ENCODE data around the gene MET.

MET gene

GRCh38 chr7:116673457-116673865, 1.5 kb downstream of the MET start:
- Mint-ChIP-seq H3K36me3 (ENCODE audit: low read depth) (no peaks in the 10 kb centered on the region), H3K27ac (no peak overlapping the region), H3K4me1 (ENCODE audit: low read depth) (peaks cover 3% of the 10 kb centered on the region), H3K4me3 (no peak overlapping the region), H3K27me3 (ENCODE audit: low read depth) (peaks cover 76% of the 10 kb centered on the region), H3K9me3 (no peaks in the 10 kb centered on the region)
- DNase-seq (ENCODE audit: low spot score), result no peak

- H3K27me3 Mint-ChIP-seq (ENCODE audit: low read depth), result peaks cover 67% of the 10 kb centered on the region
- no peaks in the 10 kb centered on the region for H3K9me3 Mint-ChIP-seq
- peaks cover 5% of the 10 kb centered on the region for H3K4me1 Mint-ChIP-seq (ENCODE audit: low read depth)
- DNase-seq (ENCODE audit: low spot score), result no peak
- H3K4me3 Mint-ChIP-seq, result no peak overlapping the region
- H3K27ac Mint-ChIP-seq, result no peak overlapping the region
- H3K36me3 Mint-ChIP-seq (ENCODE audit: low read depth), result no peaks in the 10 kb centered on the region
Measured at GRCh38 chr7:116674508-116675173, 2.6 kb downstream of the MET start.

- H3K9me3 Mint-ChIP-seq, result no peaks in the 10 kb centered on the region
- no peaks in the 10 kb centered on the region for H3K36me3 Mint-ChIP-seq (ENCODE audit: low read depth)
- H3K27me3 Mint-ChIP-seq (ENCODE audit: low read depth), result peaks cover 58% of the 10 kb centered on the region
- peaks cover 5% of the 10 kb centered on the region for H3K4me1 Mint-ChIP-seq (ENCODE audit: low read depth)
- no peak overlapping the region for H3K27ac Mint-ChIP-seq
- no peak overlapping the region for H3K4me3 Mint-ChIP-seq
- no peak for DNase-seq (ENCODE audit: low spot score)
Measured at GRCh38 chr7:116675812-116676355, 3.9 kb downstream of the MET start.

- no peak overlapping the region for H3K27ac Mint-ChIP-seq
- no peak overlapping the region for H3K4me3 Mint-ChIP-seq
- no peaks in the 10 kb centered on the region for H3K9me3 Mint-ChIP-seq
- DNase-seq (ENCODE audit: low spot score), result no peak
- peaks cover 2% of the 10 kb centered on the region for H3K4me1 Mint-ChIP-seq (ENCODE audit: low read depth)
- H3K36me3 Mint-ChIP-seq (ENCODE audit: low read depth), result no peaks in the 10 kb centered on the region
- peaks cover 45% of the 10 kb centered on the region for H3K27me3 Mint-ChIP-seq (ENCODE audit: low read depth)
Measured at GRCh38 chr7:116678780-116679179, 6.8 kb downstream of the MET start.

- peaks cover 42% of the 10 kb centered on the region for H3K27me3 Mint-ChIP-seq (ENCODE audit: low read depth)
- no peak overlapping the region for H3K27ac Mint-ChIP-seq
- no peak for DNase-seq (ENCODE audit: low spot score)
Measured at GRCh38 chr7:116679500-116679899, 7.5 kb downstream of the MET start.

GRCh38 chr7:116683786-116684185, 11.8 kb downstream of the MET start:
- Mint-ChIP-seq H3K27me3 (ENCODE audit: low read depth) (peaks cover 20% of the 10 kb centered on the region), H3K36me3 (ENCODE audit: low read depth) (no peaks in the 10 kb centered on the region), H3K4me1 (ENCODE audit: low read depth) (peaks cover 2% of the 10 kb centered on the region), H3K4me3 (no peak overlapping the region), H3K27ac (no peak overlapping the region), H3K9me3 (no peaks in the 10 kb centered on the region)
- DNase-seq (ENCODE audit: low spot score), result no peak

More at GRCh38 chr7:116679500-116679899, 7.5 kb downstream of the MET start:
- Mint-ChIP-seq H3K4me3 (no peak overlapping the region), H3K36me3 (ENCODE audit: low read depth) (no peaks in the 10 kb centered on the region), H3K9me3 (no peaks in the 10 kb centered on the region), H3K4me1 (ENCODE audit: low read depth) (peaks cover 2% of the 10 kb centered on the region)

GRCh38 chr7:116686033-116686432, 14.0 kb downstream of the MET start:
- Mint-ChIP-seq H3K27me3 (ENCODE audit: low read depth) (peaks cover 20% of the 10 kb centered on the region), H3K9me3 (no peaks in the 10 kb centered on the region), H3K36me3 (ENCODE audit: low read depth) (no peaks in the 10 kb centered on the region), H3K4me3 (no peak overlapping the region), H3K4me1 (ENCODE audit: low read depth) (no peaks in the 10 kb centered on the region), H3K27ac (no peak overlapping the region)
- DNase-seq (ENCODE audit: low spot score), result no peak

- Mint-ChIP-seq H3K27me3 (ENCODE audit: low read depth) (peaks cover 20% of the 10 kb centered on the region), H3K4me1 (ENCODE audit: low read depth) (no peaks in the 10 kb centered on the region), H3K36me3 (ENCODE audit: low read depth) (no peaks in the 10 kb centered on the region), H3K9me3 (no peaks in the 10 kb centered on the region), H3K27ac (no peak overlapping the region), H3K4me3 (no peak overlapping the region)
- no peak for DNase-seq (ENCODE audit: low spot score)
Measured at GRCh38 chr7:116686812-116687419, 14.9 kb downstream of the MET start.

- H3K36me3 Mint-ChIP-seq (ENCODE audit: low read depth), result no peaks in the 10 kb centered on the region
- DNase-seq (ENCODE audit: low spot score), result no peak
- no peak overlapping the region for H3K27ac Mint-ChIP-seq
- H3K4me3 Mint-ChIP-seq, result no peak overlapping the region
- no peaks in the 10 kb centered on the region for H3K9me3 Mint-ChIP-seq
- H3K27me3 Mint-ChIP-seq (ENCODE audit: low read depth), result peaks cover 17% of the 10 kb centered on the region
- no peaks in the 10 kb centered on the region for H3K4me1 Mint-ChIP-seq (ENCODE audit: low read depth)
Measured at GRCh38 chr7:116687801-116688201, 15.8 kb downstream of the MET start.

GRCh38 chr7:116689790-116690259, 17.8 kb downstream of the MET start:
- Mint-ChIP-seq H3K27me3 (ENCODE audit: low read depth) (peaks cover 3% of the 10 kb centered on the region), H3K27ac (no peak overlapping the region), H3K36me3 (ENCODE audit: low read depth) (no peaks in the 10 kb centered on the region)

GRCh38 chr7:116691664-116692063, 19.7 kb downstream of the MET start:
- DNase-seq (ENCODE audit: low spot score), result no peak
- Mint-ChIP-seq H3K36me3 (ENCODE audit: low read depth) (no peaks in the 10 kb centered on the region), H3K4me1 (ENCODE audit: low read depth) (no peaks in the 10 kb centered on the region), H3K4me3 (no peak overlapping the region), H3K27ac (no peak overlapping the region), H3K27me3 (ENCODE audit: low read depth) (no peaks in the 10 kb centered on the region), H3K9me3 (no peaks in the 10 kb centered on the region)

More at GRCh38 chr7:116689790-116690259, 17.8 kb downstream of the MET start:
- H3K9me3 Mint-ChIP-seq, result no peaks in the 10 kb centered on the region
- no peak overlapping the region for H3K4me3 Mint-ChIP-seq
- H3K4me1 Mint-ChIP-seq (ENCODE audit: low read depth), result no peaks in the 10 kb centered on the region
- DNase-seq (ENCODE audit: low spot score), result no peak

- H3K27ac Mint-ChIP-seq, result no peak overlapping the region
- no peak for DNase-seq (ENCODE audit: low spot score)
- H3K27me3 Mint-ChIP-seq (ENCODE audit: low read depth), result no peaks in the 10 kb centered on the region
- no peaks in the 10 kb centered on the region for H3K9me3 Mint-ChIP-seq
- H3K36me3 Mint-ChIP-seq (ENCODE audit: low read depth), result no peaks in the 10 kb centered on the region
- H3K4me3 Mint-ChIP-seq, result no peak overlapping the region
- no peaks in the 10 kb centered on the region for H3K4me1 Mint-ChIP-seq (ENCODE audit: low read depth)
Measured at GRCh38 chr7:116692401-116693308, 20.7 kb downstream of the MET start.

GRCh38 chr7:116696707-116697106, 24.7 kb downstream of the MET start:
- H3K27me3 Mint-ChIP-seq (ENCODE audit: low read depth), result no peaks in the 10 kb centered on the region
- no peaks in the 10 kb centered on the region for H3K36me3 Mint-ChIP-seq (ENCODE audit: low read depth)
- DNase-seq (ENCODE audit: low spot score), result no peak
- H3K4me3 Mint-ChIP-seq, result no peak overlapping the region
- no peaks in the 10 kb centered on the region for H3K9me3 Mint-ChIP-seq
- no peak overlapping the region for H3K27ac Mint-ChIP-seq
- H3K4me1 Mint-ChIP-seq (ENCODE audit: low read depth), result no peaks in the 10 kb centered on the region

- H3K4me1 Mint-ChIP-seq (ENCODE audit: low read depth), result no peaks in the 10 kb centered on the region
- no peaks in the 10 kb centered on the region for H3K27me3 Mint-ChIP-seq (ENCODE audit: low read depth)
- no peak for DNase-seq (ENCODE audit: low spot score)
- no peaks in the 10 kb centered on the region for H3K9me3 Mint-ChIP-seq
- no peaks in the 10 kb centered on the region for H3K36me3 Mint-ChIP-seq (ENCODE audit: low read depth)
- no peak overlapping the region for H3K27ac Mint-ChIP-seq
- no peak overlapping the region for H3K4me3 Mint-ChIP-seq
Measured at GRCh38 chr7:116697152-116697551, 25.2 kb downstream of the MET start.

Data from T-helper 2 cell treated with Interferon-gamma antibody and Interleukin-4, amounts not matched to agents 5 μg/mL and 100 μg/mL, for 36 hours (primary cell).